Calu3 (cell line): ENCODE measurements around the gene BRD8. TPM values are rescaled to one million over a fixed set of nuclear protein-coding genes. Genes with fewer than 3 reads are reported as not detected.

Experiments used
- BruUV-seq: library from RNA; stranded (reverse); fragments of 400-500 nt; replicated peaks from 2 replicates; lab custom pipeline; 2021; lab: Mats Ljungman, UMichigan
- CTCF ChIA-PET: fragments of 300-600 bp; sonication (Branson Sonifier 250); formaldehyde crosslinking; loops from one replicate; lab custom pipeline; 2022; ENCODE audit warnings: antibody characterized with exemption; lab: Charles Lee
- DNase-seq: peaks from one replicate; pipeline ENCODE4 v3.0.0; 2022
- H3K27ac Mint-ChIP-seq: one replicate; pipeline ENCODE4 v1.8.0; 2022; ENCODE audit warnings: mixed read lengths; ENCODE audit not compliant: unreplicated experiment
- H3K27me3 Mint-ChIP-seq: one replicate; pipeline ENCODE4 v1.8.0; 2022; ENCODE audit warnings: mixed read lengths; ENCODE audit not compliant: unreplicated experiment
- H3K36me3 Mint-ChIP-seq: one replicate; pipeline ENCODE4 v1.8.0; 2022; ENCODE audit warnings: mild to moderate bottlenecking, moderate library complexity, mixed read lengths; ENCODE audit not compliant: insufficient read depth, unreplicated experiment
- H3K4me1 Mint-ChIP-seq: one replicate; pipeline ENCODE4 v1.8.0; 2022; ENCODE audit warnings: mild to moderate bottlenecking, low read depth, mixed read lengths; ENCODE audit not compliant: unreplicated experiment
- H3K4me3 Mint-ChIP-seq: one replicate; pipeline ENCODE4 v1.8.0; 2022; ENCODE audit warnings: mild to moderate bottlenecking, low read depth, moderate library complexity, mixed read lengths; ENCODE audit not compliant: unreplicated experiment
- H3K9me3 Mint-ChIP-seq: one replicate; pipeline ENCODE4 v1.8.0; 2022; ENCODE audit warnings: low read depth, mixed read lengths; ENCODE audit not compliant: unreplicated experiment
- CTCF ChIP-seq: fragments of 200-600 bp; IDR thresholded peaks from one replicate; pipeline ENCODE4 v1.8.0; 2022; ENCODE audit warnings: antibody characterized with exemption; ENCODE audit not compliant: unreplicated experiment
- intact Hi-C: fragments of 100-400 bp; cut with micrococcal nuclease; formaldehyde crosslinking; loops from one replicate; pipeline ENCODE4 v1.10.0; 2022; ENCODE audit not compliant: unreplicated experiment
- total RNA-seq: library from RNA; stranded (reverse); gene quantifications from 2 replicates; pipeline ENCODE4 v1.2.3, GENCODE V29; 2022

BRD8 gene
- total RNA-seq, 1 experiment from 2014 or later, result 124 TPM

GRCh38 chr5:138223532-138223931 lies 45.1 kb upstream of the BRD8 start:
- H3K4me3 Mint-ChIP-seq, result no peak overlapping the region
- no peak for DNase-seq
- no peak overlapping the region for H3K27ac Mint-ChIP-seq
- no peak for TF ChIP-seq CTCF
- no TSS peak for BruUV-seq
- no peaks in the 10 kb centered on the region for H3K36me3 Mint-ChIP-seq
- H3K9me3 Mint-ChIP-seq, result peaks cover 2% of the 10 kb centered on the region
- intact Hi-C loops, result loop anchor here (1.0 to 5.0 kb wide), 2 partner anchors 60 to 114 kb away; partner anchors contain the start of gene FAM53C
- CTCF ChIA-PET, result interaction anchor here (0.6 to 1.9 kb wide), 6 partner anchors 58 to 158 kb away, joined by 3 to 10 read pairs (median 5); partner anchors contain the start of gene CDC25C
- H3K4me1 Mint-ChIP-seq, result peaks cover 8% of the 10 kb centered on the region
- no peaks in the 10 kb centered on the region for H3K27me3 Mint-ChIP-seq

DNA sequence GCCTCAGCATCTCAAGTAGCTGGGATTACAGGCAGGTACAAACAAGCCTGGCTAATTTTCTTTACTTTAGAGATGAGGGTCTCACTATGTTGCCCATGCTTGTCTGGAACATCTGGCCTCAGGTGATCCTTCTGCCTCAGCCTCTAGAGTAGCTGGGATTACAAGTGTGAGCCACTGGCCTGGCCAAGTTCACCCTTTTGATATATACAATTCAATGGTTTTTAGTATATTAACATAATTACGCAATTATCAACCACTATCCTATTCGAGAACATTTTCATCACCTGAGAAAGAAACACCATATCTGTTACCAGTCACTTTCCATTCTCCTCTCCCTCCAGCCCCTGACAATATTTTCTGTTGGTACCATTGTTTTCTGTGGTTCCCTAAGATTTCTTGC lies 38.4 kb upstream of the BRD8 start:
- intact Hi-C loops, result no loop called here
- no peak for TF ChIP-seq CTCF
- H3K9me3 Mint-ChIP-seq, result peaks cover 2% of the 10 kb centered on the region
- CTCF ChIA-PET, result no interaction called here
- no TSS peak for BruUV-seq
- DNase-seq, result no peak
- no peak overlapping the region for H3K4me3 Mint-ChIP-seq
- peaks cover 11% of the 10 kb centered on the region for H3K4me1 Mint-ChIP-seq
- no peak overlapping the region for H3K27ac Mint-ChIP-seq
- H3K36me3 Mint-ChIP-seq, result peaks cover 16% of the 10 kb centered on the region
- H3K27me3 Mint-ChIP-seq, result no peaks in the 10 kb centered on the region

DNA sequence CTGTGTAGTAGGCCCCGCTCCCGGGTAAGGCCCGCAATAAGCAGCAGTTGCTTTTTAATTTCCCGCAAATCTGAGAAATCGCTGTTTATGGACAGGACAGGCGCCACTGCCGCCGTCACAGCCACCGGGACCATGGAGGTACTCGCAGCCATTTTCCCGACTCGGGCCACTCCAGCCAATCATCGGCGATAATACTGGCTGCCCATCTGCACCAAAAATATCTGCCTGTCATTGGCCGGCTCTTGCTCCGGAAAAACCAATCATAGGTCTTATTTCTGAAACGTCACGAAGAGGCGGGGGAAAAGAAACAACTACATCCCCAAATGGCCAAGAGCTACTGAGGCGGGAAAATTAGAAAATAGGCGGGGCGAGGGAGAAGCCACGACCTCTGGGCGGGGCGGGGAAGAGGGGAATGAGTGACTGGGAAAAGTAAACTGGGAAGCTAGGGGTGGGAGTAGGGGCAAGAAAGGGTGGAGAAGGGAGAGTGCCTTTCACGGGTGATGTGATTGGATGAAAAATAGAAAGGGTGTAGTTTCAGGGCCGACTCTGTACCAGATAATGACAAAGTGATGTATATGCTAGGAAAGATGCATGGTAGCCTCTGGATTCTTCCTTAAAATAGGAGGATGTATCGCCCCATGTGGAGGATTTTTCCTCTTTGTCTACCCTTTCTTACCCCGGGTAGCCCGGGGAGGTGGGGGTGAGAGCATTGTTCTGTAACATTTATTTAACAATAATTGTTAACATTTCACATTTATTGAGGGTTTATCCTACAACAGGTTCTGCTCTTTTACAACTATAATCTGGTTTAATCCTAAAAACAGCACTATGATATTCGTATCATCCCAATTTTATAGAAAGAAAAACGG lies 35.0 kb upstream of the BRD8 start, which contains the start of gene CDC23:
TSS of gene CDC23 (minus strand) at position 163 of the 869 bp plus-strand sequence. CDS start at position 152, 11 bp downstream.
- peak within 1 kb of the TSS; percentile 99 for H3K4me3 Mint-ChIP-seq
- no peak for TF ChIP-seq CTCF
- peaks cover 23% of the 10 kb centered on the region for H3K36me3 Mint-ChIP-seq
- BruUV-seq, result no TSS peak
- DNase-seq, result peak; percentile 95
- peak within 1 kb of the TSS; percentile 99 for H3K27ac Mint-ChIP-seq
- no peaks in the 10 kb centered on the region for H3K9me3 Mint-ChIP-seq
- H3K27me3 Mint-ChIP-seq, result no peaks in the 10 kb centered on the region
- H3K4me1 Mint-ChIP-seq, result peaks cover 19% of the 10 kb centered on the region
- intact Hi-C loops, result loop anchor here (1.0 kb wide), 2 partner anchors 35 to 70 kb away; partner anchors contain the start of gene BRD8
- CTCF ChIA-PET, result interaction anchor here (0.5 to 1.9 kb wide), 12 partner anchors 26 to 284 kb away, joined by 3 to 5 read pairs (median 3); partner anchors contain the start of gene KDM3B

DNA sequence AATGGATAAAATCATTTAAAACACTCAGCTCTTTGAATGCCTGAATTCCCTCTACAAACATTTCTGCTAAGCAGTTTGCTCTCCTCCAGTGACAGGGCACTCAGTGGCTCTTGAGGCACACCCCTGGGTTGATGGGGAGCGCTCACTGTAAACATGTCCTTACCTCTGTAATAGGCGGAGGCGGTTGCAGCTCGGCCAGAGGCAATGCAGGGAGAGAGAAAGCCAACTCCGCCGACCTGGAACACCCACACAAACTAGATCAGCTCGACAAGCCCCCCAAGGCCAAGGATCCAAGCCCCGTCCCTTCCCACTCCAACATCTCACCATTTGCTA lies 34.4 kb upstream of the BRD8 start:
- Mint-ChIP-seq H3K4me1 (peaks cover 19% of the 10 kb centered on the region), H3K4me3 (peak overlapping the region; percentile 99), H3K27ac (peak overlapping the region; percentile 99), H3K36me3 (peaks cover 29% of the 10 kb centered on the region), H3K9me3 (no peaks in the 10 kb centered on the region), H3K27me3 (no peaks in the 10 kb centered on the region)
- CTCF ChIA-PET, result interaction anchor here (0.9 to 1.9 kb wide), 4 partner anchors 26 to 140 kb away, joined by 3 to 5 read pairs (median 3); partner anchors contain the start of gene KDM3B
- TF ChIP-seq CTCF, result no peak
- DNase-seq, result peak; percentile 7
- intact Hi-C loops, result loop anchor here (1.0 kb wide), 2 partner anchors 34 to 71 kb away; partner anchors contain the start of gene BRD8
- BruUV-seq, result TSS peak; percentile 65
